ENCODE results near the gene RBM23. TPM values are rescaled to one million over a fixed set of nuclear protein-coding genes. Genes with fewer than 3 reads are reported as not detected.

The RBM23 gene
- total RNA-seq, 3 donors from 2014 or later (not counting 1 experiment from before 2014, with no cell fraction given): 86.4 to 120 (median 108) TPM

GRCh38 chr14:22845103-22845394, 73.9 kb downstream of the RBM23 start:
- no peaks in the 10 kb centered on the region for H3K36me3 ChIP-seq (ENCODE audit: control insufficient read depth, insufficient read depth, low read length)
- H3K9me3 ChIP-seq (ENCODE audit: control insufficient read depth, insufficient read depth, low read length): no peaks in the 10 kb centered on the region
- no peak for ATAC-seq
- no peak for DNase-seq
- Mint-ChIP-seq H3K27me3 (ENCODE audit: low read depth in 2 of 2) (peaks cover 22 to 37% of the 10 kb centered on the region in 2 donors), H3K9me3 (no peaks in the 10 kb centered on the region), H3K27ac (no peak overlapping the region), H3K36me3 (no peaks in the 10 kb centered on the region), H3K4me1 (peaks cover 0 to 4% of the 10 kb centered on the region in 2 donors), H3K4me3 (no peak overlapping the region)
- WGBS (ENCODE audit: insufficient coverage): 93% methylated on average over 9 of the region's 9 CpGs
- no peak overlapping the region for H3K27ac ChIP-seq (ENCODE audit: low read length)
- peaks cover 3% of the 10 kb centered on the region for H3K4me1 ChIP-seq (ENCODE audit: control insufficient read depth, insufficient read depth, low read length)
- intact Hi-C loops (cut with micrococcal nuclease): no loop called here
- H3K27me3 ChIP-seq (ENCODE audit: control insufficient read depth, insufficient read depth, low read length): peaks cover 3% of the 10 kb centered on the region
- H3K4me3 ChIP-seq (ENCODE audit: low read length): no peak overlapping the region
- TF ChIP-seq CTCF (IDR thresholded peaks at IDR 0.05): no peak

- intact Hi-C loops (cut with micrococcal nuclease): no loop called here
- 94% methylated on average over 22 of the region's 22 CpGs for WGBS (ENCODE audit: insufficient coverage)
These were observed 74.5 kb downstream of the RBM23 start for GRCh38 chr14:22844221-22845102.

More at GRCh38 chr14:22844221-22845102, 74.5 kb downstream of the RBM23 start:
- H3K4me3 Mint-ChIP-seq: no peak overlapping the region
- H3K4me1 Mint-ChIP-seq: peaks cover 0 to 4% of the 10 kb centered on the region in 2 donors
- H3K36me3 Mint-ChIP-seq: no peaks in the 10 kb centered on the region
- H3K27ac ChIP-seq (ENCODE audit: low read length): no peak overlapping the region
- no peaks in the 10 kb centered on the region for H3K9me3 ChIP-seq (ENCODE audit: control insufficient read depth, insufficient read depth, low read length)
- DNase-seq (no peak), ATAC-seq (no peak)
- peaks cover 26 to 36% of the 10 kb centered on the region in 2 donors for H3K27me3 Mint-ChIP-seq (ENCODE audit: low read depth in 2 of 2)
- H3K27ac Mint-ChIP-seq: no peak overlapping the region
- H3K27me3 ChIP-seq (ENCODE audit: control insufficient read depth, insufficient read depth, low read length): peaks cover 4% of the 10 kb centered on the region
- H3K9me3 Mint-ChIP-seq: no peaks in the 10 kb centered on the region
- no peak overlapping the region for H3K4me3 ChIP-seq (ENCODE audit: low read length)
- H3K4me1 ChIP-seq (ENCODE audit: control insufficient read depth, insufficient read depth, low read length): peaks cover 3% of the 10 kb centered on the region
- TF ChIP-seq CTCF (IDR thresholded peaks at IDR 0.05): no peak
- H3K36me3 ChIP-seq (ENCODE audit: control insufficient read depth, insufficient read depth, low read length): no peaks in the 10 kb centered on the region

Other genes starting within 250 kb of the RBM23 start
- 100 to 1,000 TPM; 121 to 143 (median 125) TPM for gene OXA1L, start 152.5 kb downstream of the RBM23 start, total RNA-seq
- gene SLC7A7, start 103.7 kb downstream of the RBM23 start, total RNA-seq: 10 to 100 TPM in 1 of 3 donors, 1 to 10 TPM in 2; 4.3 to 16.8 (median 9.6) TPM
- gene MRPL52, start 89.3 kb downstream of the RBM23 start, total RNA-seq: 10 to 100 TPM; 40.5 to 42.0 (median 41.6) TPM
- 1 to 10 TPM; 1.2 to 1.7 (median 1.4) TPM for gene MMP14, start 82.6 kb downstream of the RBM23 start, total RNA-seq
- 100 to 1,000 TPM in 2 of 3 donors, 10 to 100 TPM in 1; 97.8 to 118 (median 102) TPM for gene LRP10, start 47.4 kb downstream of the RBM23 start, total RNA-seq
- gene REM2, start 35.9 kb downstream of the RBM23 start, total RNA-seq: 1 to 10 TPM; 4.0 to 8.1 (median 7.9) TPM
- gene PRMT5, start 10.2 kb upstream of the RBM23 start, total RNA-seq: 10 to 100 TPM; 16.3 to 22.4 (median 18.5) TPM
- 10 to 100 TPM; 17.0 to 21.2 (median 20.2) TPM for gene HAUS4, start 37.9 kb upstream of the RBM23 start, total RNA-seq
- under 1 TPM; 0.45 to 0.61 (median 0.56) TPM for gene AJUBA, start 63.4 kb upstream of the RBM23 start, total RNA-seq
- 10 to 100 TPM; 12.1 to 15.1 (median 13.6) TPM for gene C14orf93, start 91.0 kb upstream of the RBM23 start, total RNA-seq
- gene PSMB5, start 115.8 kb upstream of the RBM23 start, total RNA-seq: 10 to 100 TPM; 15.7 to 19.1 (median 16.4) TPM
- not detected for gene PSMB11, start 123.1 kb upstream of the RBM23 start, total RNA-seq
- gene CDH24, start 138.4 kb upstream of the RBM23 start, total RNA-seq: 1 to 10 TPM; 1.9 to 4.9 (median 2.8) TPM
- gene ACIN1, start 176.0 kb upstream of the RBM23 start, total RNA-seq: 100 to 1,000 TPM; 321 to 395 (median 347) TPM
- 10 to 100 TPM; 10.6 to 19.0 (median 14.7) TPM for gene C14orf119, start 176.4 kb upstream of the RBM23 start, total RNA-seq
- not detected for gene CIROP, start 185.8 kb upstream of the RBM23 start, total RNA-seq
- gene CEBPE, start 200.1 kb upstream of the RBM23 start, total RNA-seq: not detected

Data from natural killer cell (primary cell).